PFSK-1 (cell line): Measurements from ENCODE around the gene USP32.

Experiments used
- FOXP2 ChIP-seq: optimal IDR thresholded peaks from 2 replicates; pipeline ENCODE3; 2011; ENCODE audit warnings: borderline replicate concordance, control low read depth, inconsistent platforms; ENCODE audit not compliant: insufficient read depth; ENCODE audit errors: extremely low read length, extremely low read depth
- POLR2AphosphoS5 ChIP-seq: IDR thresholded peaks from 2 replicates; pipeline ENCODE4 v1.6.1; 2012; ENCODE audit warnings: low read depth, mild to moderate bottlenecking, control low read depth, low read length, moderate library complexity
- SIN3A ChIP-seq: IDR thresholded peaks from 2 replicates; pipeline ENCODE4 v1.6.1; 2012; ENCODE audit warnings: mild to moderate bottlenecking, low read length, moderate library complexity, borderline replicate concordance; ENCODE audit not compliant: insufficient read depth
- TAF1 ChIP-seq: IDR thresholded peaks from 2 replicates; pipeline ENCODE4 v1.6.1; 2012; ENCODE audit warnings: low read length, control low read depth, borderline replicate concordance; ENCODE audit not compliant: insufficient read depth
- TF ChIP-seq, protein P1 (sequence below), 2 experiments: IDR thresholded peaks; 2 replicates each; pipeline versions ENCODE4 v1.6.1 to v1.8.0; 2011 to 2012; ENCODE audit warnings: low read depth in 2 of 2, low read length in 2 of 2, control low read depth in 1 of 2, inconsistent platforms in 1 of 2, mild to moderate bottlenecking in 1 of 2, moderate library complexity in 1 of 2; ENCODE audit not compliant: insufficient read depth in 1 of 2

Gene USP32

DNA sequence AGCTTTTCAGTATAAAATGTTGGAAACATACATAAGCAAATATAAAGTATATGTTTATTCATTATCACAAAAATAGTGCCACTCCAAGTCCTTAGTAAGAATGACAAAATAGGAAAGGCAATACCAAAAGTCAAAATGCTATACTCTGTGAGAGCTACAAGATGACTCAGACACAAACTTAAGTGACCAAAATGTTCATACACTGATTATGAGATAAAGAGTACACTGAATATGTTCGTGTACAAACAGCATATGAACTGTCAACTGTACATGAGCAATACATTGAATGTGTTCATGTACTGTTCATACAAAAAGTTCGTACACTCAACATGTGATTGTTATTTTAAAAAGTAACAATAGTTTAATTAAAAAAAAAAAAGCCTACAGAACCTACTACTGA is 138.9 kb downstream of the USP32 start:
- no peak for TF ChIP-seq POLR2AphosphoS5
- TF ChIP-seq FOXP2: no peak
- no peak for TF ChIP-seq SIN3A
- TF ChIP-seq, protein P1, sequence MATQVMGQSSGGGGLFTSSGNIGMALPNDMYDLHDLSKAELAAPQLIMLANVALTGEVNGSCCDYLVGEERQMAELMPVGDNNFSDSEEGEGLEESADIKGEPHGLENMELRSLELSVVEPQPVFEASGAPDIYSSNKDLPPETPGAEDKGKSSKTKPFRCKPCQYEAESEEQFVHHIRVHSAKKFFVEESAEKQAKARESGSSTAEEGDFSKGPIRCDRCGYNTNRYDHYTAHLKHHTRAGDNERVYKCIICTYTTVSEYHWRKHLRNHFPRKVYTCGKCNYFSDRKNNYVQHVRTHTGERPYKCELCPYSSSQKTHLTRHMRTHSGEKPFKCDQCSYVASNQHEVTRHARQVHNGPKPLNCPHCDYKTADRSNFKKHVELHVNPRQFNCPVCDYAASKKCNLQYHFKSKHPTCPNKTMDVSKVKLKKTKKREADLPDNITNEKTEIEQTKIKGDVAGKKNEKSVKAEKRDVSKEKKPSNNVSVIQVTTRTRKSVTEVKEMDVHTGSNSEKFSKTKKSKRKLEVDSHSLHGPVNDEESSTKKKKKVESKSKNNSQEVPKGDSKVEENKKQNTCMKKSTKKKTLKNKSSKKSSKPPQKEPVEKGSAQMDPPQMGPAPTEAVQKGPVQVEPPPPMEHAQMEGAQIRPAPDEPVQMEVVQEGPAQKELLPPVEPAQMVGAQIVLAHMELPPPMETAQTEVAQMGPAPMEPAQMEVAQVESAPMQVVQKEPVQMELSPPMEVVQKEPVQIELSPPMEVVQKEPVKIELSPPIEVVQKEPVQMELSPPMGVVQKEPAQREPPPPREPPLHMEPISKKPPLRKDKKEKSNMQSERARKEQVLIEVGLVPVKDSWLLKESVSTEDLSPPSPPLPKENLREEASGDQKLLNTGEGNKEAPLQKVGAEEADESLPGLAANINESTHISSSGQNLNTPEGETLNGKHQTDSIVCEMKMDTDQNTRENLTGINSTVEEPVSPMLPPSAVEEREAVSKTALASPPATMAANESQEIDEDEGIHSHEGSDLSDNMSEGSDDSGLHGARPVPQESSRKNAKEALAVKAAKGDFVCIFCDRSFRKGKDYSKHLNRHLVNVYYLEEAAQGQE (IDR thresholded peaks at IDR 0.05; ENCODE audit: insufficient read depth in 1 of 2, low read depth in 2 of 2, low read length in 2 of 2): no peak
- TF ChIP-seq TAF1: no peak

DNA sequence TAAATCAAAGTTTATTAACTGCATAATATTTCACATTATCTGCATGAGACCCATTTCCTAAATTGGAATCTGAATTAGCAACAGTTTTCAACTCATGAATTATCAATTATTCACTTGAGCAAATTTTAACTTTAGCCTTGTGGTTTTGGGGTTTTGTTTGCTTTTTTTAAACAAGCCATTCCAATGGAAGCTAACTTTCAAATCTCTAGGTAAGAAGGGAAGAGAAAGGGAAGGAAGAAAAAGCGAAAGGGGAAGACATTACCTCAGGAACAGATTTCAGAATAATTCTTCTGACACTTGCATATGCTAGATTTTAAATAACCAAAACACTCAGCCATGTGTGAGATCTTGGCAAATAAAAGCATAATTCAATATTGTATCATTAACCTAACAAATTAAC is 139.5 kb downstream of the USP32 start:
- TF ChIP-seq SIN3A: no peak
- TF ChIP-seq, protein P1 (IDR thresholded peaks at IDR 0.05; ENCODE audit: insufficient read depth in 1 of 2, low read depth in 2 of 2, low read length in 2 of 2): no peak
- no peak for TF ChIP-seq FOXP2
- no peak for TF ChIP-seq POLR2AphosphoS5
- TF ChIP-seq TAF1: no peak

DNA sequence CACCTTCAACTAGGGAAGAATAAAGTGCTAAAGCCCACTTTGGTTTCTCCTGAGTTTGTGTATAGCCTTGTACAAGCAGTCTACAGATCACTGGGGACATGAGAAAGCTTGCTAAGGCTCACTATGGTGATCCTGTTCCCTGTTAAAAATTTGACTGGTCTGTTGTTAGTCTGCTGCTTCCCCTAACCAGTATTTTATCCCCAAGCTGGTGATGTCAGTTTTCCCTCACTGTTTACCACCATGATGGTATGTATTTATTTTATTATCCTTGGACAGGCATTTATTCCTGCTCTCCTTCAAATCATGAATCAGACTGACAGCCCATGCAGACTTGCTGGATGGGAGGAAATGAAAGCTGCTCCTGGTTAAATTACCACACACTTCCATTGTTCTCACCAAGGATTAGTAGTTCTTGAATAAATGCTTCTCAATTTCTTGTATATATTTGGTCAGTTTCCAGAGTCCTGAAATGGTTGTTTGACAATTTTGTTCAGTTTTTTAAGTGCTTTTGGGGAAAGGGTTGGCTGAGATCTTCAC is 142.6 kb downstream of the USP32 start:
- no peak for TF ChIP-seq FOXP2
- no peak for TF ChIP-seq SIN3A
- TF ChIP-seq, protein P1 (IDR thresholded peaks at IDR 0.05; ENCODE audit: insufficient read depth in 1 of 2, low read depth in 2 of 2, low read length in 2 of 2): no peak
- TF ChIP-seq TAF1: no peak
- TF ChIP-seq POLR2AphosphoS5: no peak

DNA sequence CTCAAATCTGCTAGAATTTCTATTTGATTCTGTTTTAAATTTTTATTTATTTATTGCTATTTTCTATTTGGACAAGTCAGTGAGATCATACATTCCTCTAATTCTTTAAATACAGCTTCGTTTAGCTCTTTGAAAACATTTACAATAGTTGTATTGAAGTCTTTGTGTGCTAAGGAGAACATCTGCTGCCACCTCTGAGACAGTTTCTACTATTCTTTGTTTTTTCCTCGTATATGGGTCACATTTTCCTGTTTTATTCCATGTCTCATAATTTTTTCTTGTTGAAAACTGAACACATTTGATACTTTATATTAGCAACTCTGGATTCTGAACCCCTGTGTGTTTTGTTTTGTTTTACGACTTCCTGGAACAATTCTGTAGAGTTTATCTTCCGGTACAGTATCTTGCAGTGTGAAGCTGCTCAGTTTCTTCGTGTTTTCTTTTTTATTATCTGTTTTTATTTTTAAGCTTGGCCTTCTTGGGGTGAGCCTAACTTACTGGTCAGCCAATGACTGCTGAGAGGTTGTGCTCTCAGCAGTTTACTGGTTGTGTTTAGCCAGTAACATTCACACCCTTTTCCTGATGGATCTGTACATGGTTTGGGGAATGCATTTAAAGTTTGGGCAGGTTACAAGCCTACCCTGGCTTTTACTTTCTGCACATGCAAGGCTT is 143.2 kb downstream of the USP32 start:
- TF ChIP-seq POLR2AphosphoS5 (no peak), TAF1 (no peak), FOXP2 (no peak)
- TF ChIP-seq, protein P1 (IDR thresholded peaks at IDR 0.05; ENCODE audit: insufficient read depth in 1 of 2, low read depth in 2 of 2, low read length in 2 of 2): no peak
